H1 (cell line): ENCODE results near the gene GABPB2.

Experiments used
- ATF2 ChIP-seq: IDR thresholded peaks from 2 replicates; pipeline ENCODE4 v1.6.1; 2012; ENCODE audit warnings: low read length, inconsistent platforms
- CTCF ChIP-seq, 3 experiments: IDR thresholded peaks; 1 replicate in 2 of 3; 2 replicates in 1 of 3; pipeline versions ENCODE4 v1.5.1 to v1.6.1; 2011; ENCODE audit warnings: low read length in 3 of 3, mild to moderate bottlenecking in 3 of 3, inconsistent platforms in 2 of 3, low read depth in 1 of 3, moderate library complexity in 1 of 3; ENCODE audit not compliant: insufficient read depth in 1 of 3; ENCODE audit errors: control extremely low read depth in 1 of 3
- EZH2 ChIP-seq: fragments of 200-600 bp; sonication (generic); IDR thresholded peaks from 2 replicates; pipeline ENCODE4 v1.7.1; 2012; ENCODE audit warnings: low read depth, mild to moderate bottlenecking, moderate library complexity, low read length, inconsistent platforms; ENCODE audit not compliant: severe bottlenecking

GRCh38 chr1:151147132-151147503, 76.6 kb downstream of the GABPB2 start:
- TF ChIP-seq ATF2, result no peak
- no peak for TF ChIP-seq EZH2
- no peak for TF ChIP-seq CTCF (IDR thresholded peaks at IDR 0.05; ENCODE audit: control extremely low read depth in 1 of 3, insufficient read depth in 1 of 3, low read depth in 1 of 3, low read length in 3 of 3)
